Colonic mucosa (tissue), 4 donors: ENCODE results near the gene CHST2. TPM values are rescaled to one million over a fixed set of nuclear protein-coding genes. Genes with fewer than 3 reads are reported as not detected.

ENCODE experiments used
- DNase-seq: peaks from one replicate; pipeline ENCODE4 v3.0.0-alpha.2; 2020
- H3K27ac ChIP-seq: fragments of 200-600 bp; one replicate; pipeline ENCODE4 v1.8.0; 2021
- H3K27me3 ChIP-seq: fragments of 200-600 bp; one replicate; pipeline ENCODE4 v1.8.0; 2021
- H3K36me3 ChIP-seq: fragments of 200-600 bp; one replicate; pipeline ENCODE4 v1.8.0; 2021
- H3K4me1 ChIP-seq: fragments of 200-600 bp; one replicate; pipeline ENCODE4 v1.8.0; 2021; ENCODE audit warnings: mild to moderate bottlenecking
- H3K4me3 ChIP-seq: fragments of 200-600 bp; one replicate; pipeline ENCODE4 v1.8.0; 2021
- H3K9ac ChIP-seq, 2 donors: one replicate each; pipeline ENCODE4 v1.7.0; 2013; ENCODE audit warnings: control low read depth in 2 of 2, low read depth in 2 of 2, low read length in 2 of 2
- H3K9me3 ChIP-seq: fragments of 200-600 bp; one replicate; pipeline ENCODE4 v1.8.0; 2021
- CTCF ChIP-seq: fragments of 200-600 bp; IDR thresholded peaks from one replicate; pipeline ENCODE4 v1.8.0; 2022; ENCODE audit warnings: antibody characterized with exemption, mild to moderate bottlenecking
- intact Hi-C: fragments of 100-400 bp; cut with DNase I; formaldehyde crosslinking; loops from one replicate; pipeline ENCODE4 v1.14.1; 2022
- total RNA-seq, 2 donors: library from RNA; stranded (reverse); fragmentation: NEBNext Ultra II Directional in 1 of 2; extraction: Animal tissue kit (Norgen Biotek cat#: 25700) in 1 of 2; gene quantifications; one replicate each; pipeline ENCODE4 v1.2.1, GENCODE V29; 2021
- donor health status: healthy.
- donor health status: DM: no; HTN: no; CAD: no.
- donor health status: DM: no; HTN: no; CAD: no.

Gene CHST2
- total RNA-seq, 2 donors from 2014 or later = 1.8 to 2.5 TPM

DNA sequence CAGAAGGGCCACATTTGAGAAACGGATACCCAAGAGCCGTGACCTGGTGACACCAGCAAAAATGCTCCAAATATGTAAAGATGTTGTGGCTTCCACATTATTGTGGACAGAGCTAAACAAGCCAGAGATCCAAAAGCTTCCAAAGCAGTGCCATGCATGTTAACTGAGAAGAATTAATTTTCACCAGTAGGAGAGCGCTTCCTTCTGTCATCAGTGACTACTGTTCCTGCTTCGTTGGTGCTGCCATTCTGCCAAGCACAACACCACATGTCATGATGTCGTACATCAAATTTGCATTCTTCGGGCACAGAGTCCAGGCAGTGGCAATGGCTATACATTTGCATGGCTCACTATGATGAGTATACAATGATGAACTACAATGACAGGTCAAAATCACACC lies 19.1 kb upstream of the CHST2 start:
- Histone ChIP-seq H3K4me3 (no peak overlapping the region), H3K36me3 (no peaks in the 10 kb centered on the region), H3K4me1 (no peaks in the 10 kb centered on the region), H3K27ac (no peak overlapping the region), H3K9me3 (no peaks in the 10 kb centered on the region), H3K27me3 (no peaks in the 10 kb centered on the region), H3K9ac (no peak overlapping the region)
- no peak for DNase-seq
- intact Hi-C loops = no loop called here
- TF ChIP-seq CTCF = no peak

DNA sequence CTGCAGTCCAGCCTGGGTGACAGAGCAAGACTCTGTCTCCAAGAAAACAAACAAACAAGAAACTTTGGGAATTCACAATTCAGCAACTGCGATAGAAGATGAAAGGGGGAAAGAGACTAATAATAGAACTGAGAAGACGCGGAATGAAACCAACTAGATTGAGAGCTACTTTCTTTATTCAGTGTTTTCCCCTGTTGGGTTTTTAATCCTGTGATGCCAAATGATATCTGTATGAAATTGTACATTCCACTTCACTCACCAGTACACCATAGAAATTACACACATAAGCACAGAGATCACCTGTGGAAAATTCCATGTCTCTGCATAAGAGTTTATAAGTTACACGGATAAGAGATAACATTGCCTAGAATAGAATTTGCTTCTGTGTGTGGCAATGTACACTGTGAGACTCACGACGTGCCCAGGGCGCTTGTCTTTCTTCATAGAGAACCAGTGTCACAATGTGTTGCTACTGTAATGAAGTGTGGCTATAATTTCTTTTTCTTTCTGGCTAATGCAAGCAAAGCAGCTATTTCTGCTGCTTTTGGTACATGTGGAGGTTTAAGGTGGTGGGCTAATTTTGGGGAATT lies 17.7 kb upstream of the CHST2 start:
- TF ChIP-seq CTCF = no peak
- Histone ChIP-seq H3K27me3 (no peaks in the 10 kb centered on the region), H3K9me3 (no peaks in the 10 kb centered on the region), H3K36me3 (no peaks in the 10 kb centered on the region), H3K4me3 (no peak overlapping the region), H3K9ac (no peak overlapping the region), H3K4me1 (no peaks in the 10 kb centered on the region), H3K27ac (no peak overlapping the region)
- DNase-seq = no peak
- intact Hi-C loops = no loop called here

GRCh38 chr3:143103652-143104051 lies 15.9 kb upstream of the CHST2 start:
- no peak overlapping the region for H3K4me3 ChIP-seq
- no peak overlapping the region for H3K9ac ChIP-seq
- H3K36me3 ChIP-seq = no peaks in the 10 kb centered on the region
- intact Hi-C loops = no loop called here
- H3K27ac ChIP-seq = no peak overlapping the region
- H3K9me3 ChIP-seq = no peaks in the 10 kb centered on the region
- H3K27me3 ChIP-seq = no peaks in the 10 kb centered on the region
- no peak for TF ChIP-seq CTCF
- H3K4me1 ChIP-seq = no peaks in the 10 kb centered on the region
- DNase-seq = no peak

DNA sequence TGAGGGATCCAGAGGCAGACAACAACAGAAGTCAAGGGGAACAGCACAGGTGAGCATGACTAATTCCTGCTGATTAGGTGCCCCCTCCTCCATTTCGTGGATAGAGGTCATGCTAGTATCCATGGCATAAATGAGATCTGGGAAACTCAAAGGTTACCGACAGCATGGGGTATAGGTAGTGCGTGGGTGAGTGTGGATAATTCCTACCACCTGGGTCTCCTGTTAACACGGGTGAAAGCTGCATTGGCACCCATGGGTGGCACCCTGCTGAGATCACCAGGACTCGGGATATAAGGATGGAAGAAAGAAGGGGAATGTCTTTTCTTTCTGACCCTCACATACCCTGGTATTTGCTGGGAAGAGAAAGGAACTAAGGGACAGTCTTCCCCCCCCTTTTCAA lies 14.4 kb upstream of the CHST2 start:
- no peaks in the 10 kb centered on the region for H3K27me3 ChIP-seq
- DNase-seq = no peak
- H3K4me1 ChIP-seq = no peaks in the 10 kb centered on the region
- no peak for TF ChIP-seq CTCF
- no peak overlapping the region for H3K27ac ChIP-seq
- H3K4me3 ChIP-seq = no peak overlapping the region
- H3K36me3 ChIP-seq = no peaks in the 10 kb centered on the region
- H3K9me3 ChIP-seq = no peaks in the 10 kb centered on the region
- H3K9ac ChIP-seq = no peak overlapping the region
- intact Hi-C loops = no loop called here

DNA sequence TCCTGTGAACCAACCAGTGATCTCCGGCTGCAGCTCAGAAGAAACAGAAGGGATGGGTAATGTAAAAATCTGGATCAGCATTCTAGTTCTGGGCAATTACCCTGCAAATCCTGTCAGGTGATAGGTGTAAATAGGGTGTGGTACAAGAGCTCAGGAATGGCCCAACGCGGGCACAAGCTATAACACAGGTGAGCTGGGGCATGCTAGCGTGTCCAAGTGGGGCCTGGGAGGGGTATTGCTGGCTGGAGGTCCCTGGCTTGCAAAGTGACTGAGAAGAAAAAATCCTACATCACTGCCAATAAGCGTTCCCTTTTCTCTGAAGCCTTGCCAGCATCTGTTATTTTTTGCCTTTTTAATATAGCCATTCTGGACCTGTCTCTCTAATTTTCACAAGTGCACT lies 9.7 kb upstream of the CHST2 start:
- Histone ChIP-seq H3K27ac (no peak overlapping the region), H3K4me3 (no peak overlapping the region), H3K9me3 (no peaks in the 10 kb centered on the region), H3K36me3 (no peaks in the 10 kb centered on the region), H3K27me3 (no peaks in the 10 kb centered on the region), H3K9ac (no peak overlapping the region), H3K4me1 (no peaks in the 10 kb centered on the region)
- TF ChIP-seq CTCF = no peak
- DNase-seq = no peak
- intact Hi-C loops = no loop called here
